HCT116 (cell line): ENCODE results near the gene TPR. TPM values are rescaled to one million over a fixed set of nuclear protein-coding genes. Genes with fewer than 3 reads are reported as not detected.

Source experiments
- ATAC-seq: fragments of 200-7000 bp; cut with Tn5 transposase; 2 replicates; pipeline ENCODE4 v1.9.1; 2020; ENCODE audit warnings: mild to moderate bottlenecking, moderate library complexity
- BruUV-seq: library from RNA; stranded (reverse); fragments of 400-500 nt; replicated peaks from 2 replicates; lab custom pipeline; 2021; lab: Mats Ljungman, UMichigan
- CTCF ChIA-PET: fragments of 300-600 bp; sonication (Branson Sonifier 250); formaldehyde crosslinking; loops from one replicate; lab custom pipeline; 2021; ENCODE audit warnings: antibody characterized with exemption; lab: Charles Lee
- POLR2A ChIA-PET: fragments of 300-600, 350-600 bp; sonication (Branson Sonifier 250); formaldehyde crosslinking; loops from one replicate; lab custom pipeline; 2021; ENCODE audit warnings: antibody characterized with exemption; lab: Charles Lee
- RAD21 ChIA-PET, 2 experiments: fragments of 300-600 bp; sonication (Branson Sonifier 250); formaldehyde crosslinking; loops; one replicate each; lab custom pipeline; 2023; ENCODE audit warnings: low total read pairs in 2 of 2; ENCODE audit not compliant: uncharacterized antibody in 2 of 2, unreplicated experiment in 2 of 2, low non-redundant PET in 1 of 2; lab: Charles Lee
- DNase-seq: peaks from one replicate; pipeline ENCODE4 v3.0.0-alpha.2; 2010; ENCODE audit warnings: low read depth, low spot score
- H2AFZ ChIP-seq: fragments of 200-600 bp; shearing (Covaris generic), sonication (generic); 2 replicates; pipeline ENCODE4 v1.6.1; 2017; ENCODE audit warnings: low read depth, mixed run types, mixed read lengths, antibody characterized with exemption, low read length; ENCODE audit not compliant: poor library complexity, severe bottlenecking
- H3K27ac ChIP-seq: 2 replicates; pipeline ENCODE4 v1.5.1; 2012; ENCODE audit warnings: low read depth, low read length
- H3K27me3 ChIP-seq: fragments of 200-600 bp; sonication (generic); 2 replicates; pipeline ENCODE4 v1.6.1; 2016; ENCODE audit warnings: mixed run types, low read length, mixed read lengths; ENCODE audit not compliant: insufficient read depth
- H3K36me3 ChIP-seq, 2 experiments: fragments of 200-500 bp in 1 of 2; fragments of 200-600 bp in 1 of 2; sonication (Bioruptor generic) in 1 of 2; sonication (generic) in 1 of 2; 2 replicates each; pipeline versions ENCODE4 v1.5.1 to v1.6.1; 2014 to 2016; ENCODE audit warnings: low read length in 2 of 2, inconsistent platforms in 1 of 2, mixed read lengths in 1 of 2, mixed run types in 1 of 2; ENCODE audit not compliant: insufficient read depth in 2 of 2, control insufficient read depth in 1 of 2
- H3K4me1 ChIP-seq, 2 experiments: fragments of 200-600 bp in 1 of 2; sonication (generic) in 1 of 2; 2 replicates each; pipeline versions ENCODE4 v1.5.1 to v1.6.1; 2012 to 2017; ENCODE audit warnings: low read length in 2 of 2, inconsistent platforms in 1 of 2, mild to moderate bottlenecking in 1 of 2, mixed read lengths in 1 of 2, mixed run types in 1 of 2, moderate library complexity in 1 of 2; ENCODE audit not compliant: insufficient read depth in 2 of 2, control insufficient read depth in 1 of 2
- H3K4me2 ChIP-seq: fragments of 200-600 bp; sonication (generic); 2 replicates; pipeline ENCODE4 v1.6.1; 2017; ENCODE audit warnings: mixed run types, low read length, mixed read lengths
- H3K4me3 ChIP-seq, 2 experiments: fragments of 200-600 bp in 1 of 2; sonication (generic) in 1 of 2; replicated peaks in 1 of 2; 2 replicates each; pipeline ENCODE4 v1.5.1; 2011 to 2016; ENCODE audit warnings: low read length in 2 of 2, control low read depth in 1 of 2, low read depth in 1 of 2, mild to moderate bottlenecking in 1 of 2, mixed read lengths in 1 of 2, mixed run types in 1 of 2
- H3K79me2 ChIP-seq: fragments of 200-600 bp; sonication (generic); 2 replicates; pipeline ENCODE4 v1.6.1; 2017; ENCODE audit warnings: mild to moderate bottlenecking, mixed run types, low read length, moderate library complexity, mixed read lengths; ENCODE audit not compliant: insufficient read depth
- H3K9ac ChIP-seq: fragments of 200-600 bp; sonication (generic); 2 replicates; pipeline ENCODE4 v1.6.1; 2016; ENCODE audit warnings: low read length, mixed read lengths
- H3K9me2 ChIP-seq: fragments of 200-600 bp; sonication (generic), shearing (Covaris generic); 2 replicates; pipeline ENCODE4 v1.6.1; 2017; ENCODE audit warnings: mixed run types, mild to moderate bottlenecking, moderate library complexity; ENCODE audit not compliant: insufficient read depth
- H3K9me3 ChIP-seq, 2 experiments: fragments of 200-500 bp in 1 of 2; fragments of 200-600 bp in 1 of 2; sonication (Bioruptor generic) in 1 of 2; sonication (generic) in 1 of 2; 2 replicates each; pipeline ENCODE4 v1.6.1; 2014 to 2017; ENCODE audit warnings: low read length in 2 of 2, mixed read lengths in 2 of 2, inconsistent platforms in 1 of 2, low read depth in 1 of 2, mild to moderate bottlenecking in 1 of 2, mixed run types in 1 of 2, moderate library complexity in 1 of 2; ENCODE audit not compliant: control insufficient read depth in 1 of 2, insufficient read depth in 1 of 2
- H4K20me1 ChIP-seq: fragments of 200-600 bp; sonication (generic), shearing (Covaris generic); 2 replicates; pipeline ENCODE4 v1.6.1; 2017; ENCODE audit warnings: mixed run types, mild to moderate bottlenecking, moderate library complexity; ENCODE audit not compliant: insufficient read depth
- CBX3 ChIP-seq: IDR thresholded peaks from 2 replicates; pipeline ENCODE4 v1.6.1; 2012; ENCODE audit warnings: low read depth
- CEBPB ChIP-seq: IDR thresholded peaks from 2 replicates; pipeline ENCODE4 v1.6.1; 2012; ENCODE audit warnings: low read depth
- EGR1 ChIP-seq: IDR thresholded peaks from 2 replicates; pipeline ENCODE4 v1.6.1; 2012; ENCODE audit warnings: low read depth
- ELF1 ChIP-seq: IDR thresholded peaks from 2 replicates; pipeline ENCODE4 v1.6.1; 2012; ENCODE audit warnings: low read depth, borderline replicate concordance
- JUND ChIP-seq: IDR thresholded peaks from 2 replicates; pipeline ENCODE4 v1.6.1; 2012
- POLR2A ChIP-seq: IDR thresholded peaks from 2 replicates; pipeline ENCODE4 v1.7.0; 2011; ENCODE audit warnings: borderline replicate concordance; ENCODE audit not compliant: insufficient read depth, insufficient read length; ENCODE audit errors: extremely low read depth
- REST ChIP-seq: IDR thresholded peaks from 2 replicates; pipeline ENCODE4 v1.6.1; 2012; ENCODE audit warnings: low read depth
- SIN3A ChIP-seq: IDR thresholded peaks from 2 replicates; pipeline ENCODE4 v1.6.1; 2012; ENCODE audit warnings: low read depth
- SRF ChIP-seq: IDR thresholded peaks from 2 replicates; pipeline ENCODE4 v1.6.1; 2012; ENCODE audit warnings: low read depth
- ZBTB33 ChIP-seq: IDR thresholded peaks from 2 replicates; pipeline ENCODE4 v1.6.1; 2011; ENCODE audit warnings: mild to moderate bottlenecking, low read length, moderate library complexity; ENCODE audit not compliant: insufficient replicate concordance; ENCODE audit errors: extremely low read depth
- ZFX ChIP-seq: fragments of 450-650 bp; IDR thresholded peaks from 2 replicates; pipeline ENCODE4 v1.6.1; 2017
- ZNF274 ChIP-seq: fragments of 200-500 bp; sonication (Bioruptor generic); IDR thresholded peaks from 2 replicates; pipeline ENCODE4 v1.6.1; 2014; ENCODE audit warnings: mild to moderate bottlenecking, low read depth, low read length, inconsistent platforms
- intact Hi-C: fragments of 100-400 bp; cut with micrococcal nuclease; formaldehyde crosslinking; loops from 2 replicates; pipeline ENCODE4 v1.10.0; 2022
- total RNA-seq: library from RNA; stranded (reverse); gene quantifications from one replicate; pipeline ENCODE4 v1.2.1, GENCODE V29; 2021; ENCODE audit not compliant: unreplicated experiment
- TF ChIP-seq, protein P1 (sequence below): IDR thresholded peaks from 2 replicates; pipeline ENCODE4 v1.6.1; 2012

The TPR gene
- total RNA-seq, 1 experiment from 2014 or later, result 131 TPM

DNA sequence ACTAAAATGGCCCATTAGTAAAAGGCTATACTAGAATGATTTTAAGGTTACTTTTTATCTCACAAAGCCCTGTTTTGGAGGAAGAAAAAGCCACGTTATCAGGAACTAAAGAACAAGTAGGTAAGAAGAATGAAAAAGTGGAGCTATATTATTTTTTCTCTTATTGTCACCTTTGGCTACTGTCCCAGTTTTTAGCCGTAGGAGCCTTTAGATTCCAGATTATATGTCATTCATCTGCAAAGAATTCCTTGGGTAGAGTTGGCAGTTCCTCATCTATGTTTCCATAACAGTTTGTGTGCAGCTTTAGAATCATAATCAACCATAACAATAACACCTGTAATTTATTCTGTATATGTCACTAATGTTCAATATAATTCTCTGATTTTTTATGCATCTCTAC is 83.8 kb downstream of the TPR start (continued):
- no peak for TF ChIP-seq REST
- no peak for TF ChIP-seq JUND
- no peak for TF ChIP-seq ZNF274
- TF ChIP-seq ZBTB33, result no peak
- no peak for TF ChIP-seq CBX3
- no peak for TF ChIP-seq EGR1

- ATAC-seq (no peak), DNase-seq (no peak)
- H3K9me2 ChIP-seq, result no peaks in the 10 kb centered on the region; the same call in 1 of the 2 replicates
- no peaks in the 10 kb centered on the region for H3K27me3 ChIP-seq
- intact Hi-C loops, result no loop called here
- no peaks in the 10 kb centered on the region for H3K36me3 ChIP-seq
- no peak overlapping the region for H3K9ac ChIP-seq
- no peaks in the 10 kb centered on the region for H3K79me2 ChIP-seq
- no peak overlapping the region for H3K27ac ChIP-seq
- no peak for TF ChIP-seq SRF
- no peak for TF ChIP-seq ZFX
- TF ChIP-seq SIN3A, result no peak
- TF ChIP-seq, protein P1, sequence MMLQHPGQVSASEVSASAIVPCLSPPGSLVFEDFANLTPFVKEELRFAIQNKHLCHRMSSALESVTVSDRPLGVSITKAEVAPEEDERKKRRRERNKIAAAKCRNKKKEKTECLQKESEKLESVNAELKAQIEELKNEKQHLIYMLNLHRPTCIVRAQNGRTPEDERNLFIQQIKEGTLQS, result no peak
- no peak for TF ChIP-seq ELF1
- TF ChIP-seq CEBPB, result no peak
- TF ChIP-seq EGR1, result no peak
- TF ChIP-seq JUND, result no peak
- no peak for TF ChIP-seq POLR2A
- TF ChIP-seq REST, result no peak
- no peak for TF ChIP-seq ZBTB33
- TF ChIP-seq, all 23 proteins: peak for 0
- H3K4me2 ChIP-seq, result no peak overlapping the region
- 0 out of 4 replicates have a peak, but pooled peaks cover 0 to 3% of the 10 kb centered on the region in 2 experiments for H3K4me1 ChIP-seq
- ChIA-PET CTCF (no interaction called here), POLR2A (no interaction called here), RAD21 (no interaction called here)
- H3K9me3 ChIP-seq, result no peaks in the 10 kb centered on the region
- H2AFZ ChIP-seq, result no peak overlapping the region
- no peaks in the 10 kb centered on the region for H4K20me1 ChIP-seq
- no peak overlapping the region for H3K4me3 ChIP-seq
- BruUV-seq, result no TSS peak
These were observed 85.0 kb downstream of the TPR start for GRCh38 chr1:186289943-186290545.
